ENCODE data around the gene HPCAL1. TPM values are rescaled to one million over a fixed set of nuclear protein-coding genes. Genes with fewer than 3 reads are reported as not detected.
A peak's percentile ranks its signal among the peaks of the same experiment; 100 is the strongest.

HPCAL1 gene
- total RNA-seq, 1 donor from 2014 or later: 12.3 TPM

- no peak for TF ChIP-seq EZH2 (IDR thresholded peaks at IDR 0.05; ENCODE audit: insufficient read depth, low read length)
- no peak for TF ChIP-seq CTCF (IDR thresholded peaks at IDR 0.05; ENCODE audit: insufficient read depth, low read depth, low read length)
- H3K27ac ChIP-seq (ENCODE audit: low read depth, low read length): peak overlapping the region; percentile 54
- no peaks in the 10 kb centered on the region for H3K36me3 ChIP-seq (ENCODE audit: insufficient read depth, low read length)
- FAIRE-seq (no peak), DNase-seq (ENCODE audit: low read depth) (peak; percentile 79)
- peak overlapping the region; percentile 70 for H2AFZ ChIP-seq (ENCODE audit: low read depth, low read length)
- H3K79me2 ChIP-seq (ENCODE audit: insufficient read depth, low read length): no peaks in the 10 kb centered on the region
- H3K4me3 ChIP-seq (ENCODE audit: insufficient read depth, low read depth, low read length): no peak overlapping the region
- Mint-ChIP-seq H3K9me3 (ENCODE audit: unreplicated experiment) (peaks cover 2% of the 10 kb centered on the region), H3K4me3 (ENCODE audit: unreplicated experiment) (no peak overlapping the region), H3K4me1 (ENCODE audit: low read depth, unreplicated experiment) (peaks cover 21% of the 10 kb centered on the region), H3K36me3 (ENCODE audit: low read depth, unreplicated experiment) (no peaks in the 10 kb centered on the region), H3K27ac (ENCODE audit: unreplicated experiment) (peak overlapping the region; percentile 66), H3K27me3 (ENCODE audit: low read depth, unreplicated experiment) (peaks cover 11% of the 10 kb centered on the region)
- peak overlapping the region; percentile 25 for H3K9ac ChIP-seq (ENCODE audit: low read length)
- no peaks in the 10 kb centered on the region for H3K9me3 ChIP-seq (ENCODE audit: insufficient read depth, low read depth, low read length)
- no peaks in the 10 kb centered on the region for H3K27me3 ChIP-seq (ENCODE audit: insufficient read depth, low read length)
- peaks cover 42% of the 10 kb centered on the region for H3K4me1 ChIP-seq (ENCODE audit: insufficient read depth, low read length)
- H4K20me1 ChIP-seq (ENCODE audit: insufficient read depth, low read length): no peaks in the 10 kb centered on the region
- H3K4me2 ChIP-seq (ENCODE audit: low read length): peak overlapping the region; percentile 53
These were observed 19.3 kb upstream of the HPCAL1 start for GRCh38 chr2:10283106-10284062.

GRCh38 chr2:10284108-10284870, 18.4 kb upstream of the HPCAL1 start:
- H3K9me3 Mint-ChIP-seq (ENCODE audit: unreplicated experiment): no peaks in the 10 kb centered on the region
- Histone ChIP-seq H3K36me3 (ENCODE audit: insufficient read depth, low read length) (no peaks in the 10 kb centered on the region), H3K4me1 (ENCODE audit: insufficient read depth, low read length) (peaks cover 36% of the 10 kb centered on the region), H3K27me3 (ENCODE audit: insufficient read depth, low read length) (no peaks in the 10 kb centered on the region), H3K27ac (ENCODE audit: low read depth, low read length) (no peak overlapping the region), H4K20me1 (ENCODE audit: insufficient read depth, low read length) (no peaks in the 10 kb centered on the region), H3K79me2 (ENCODE audit: insufficient read depth, low read length) (no peaks in the 10 kb centered on the region), H2AFZ (ENCODE audit: low read depth, low read length) (no peak overlapping the region), H3K4me2 (ENCODE audit: low read length) (no peak overlapping the region), H3K4me3 (ENCODE audit: insufficient read depth, low read depth, low read length) (no peak overlapping the region), H3K9ac (ENCODE audit: low read length) (no peak overlapping the region), H3K9me3 (ENCODE audit: insufficient read depth, low read depth, low read length) (no peaks in the 10 kb centered on the region)
- peaks cover 14% of the 10 kb centered on the region for H3K4me1 Mint-ChIP-seq (ENCODE audit: low read depth, unreplicated experiment)
- DNase-seq (ENCODE audit: low read depth): no peak
- H3K27me3 Mint-ChIP-seq (ENCODE audit: low read depth, unreplicated experiment): peaks cover 11% of the 10 kb centered on the region
- FAIRE-seq: no peak
- H3K27ac Mint-ChIP-seq (ENCODE audit: unreplicated experiment): peak overlapping the region; percentile 26
- TF ChIP-seq CTCF (IDR thresholded peaks at IDR 0.05; ENCODE audit: insufficient read depth, low read depth, low read length) (no peak), EZH2 (IDR thresholded peaks at IDR 0.05; ENCODE audit: insufficient read depth, low read length) (no peak)
- no peaks in the 10 kb centered on the region for H3K36me3 Mint-ChIP-seq (ENCODE audit: low read depth, unreplicated experiment)
- no peak overlapping the region for H3K4me3 Mint-ChIP-seq (ENCODE audit: unreplicated experiment)
